H9 (cell line): Measurements from ENCODE around the gene SDK2. TPM values are rescaled to one million over a fixed set of nuclear protein-coding genes. Genes with fewer than 3 reads are reported as not detected.

ENCODE experiments used
- DNase-seq: peaks from one replicate; pipeline ENCODE4 v3.0.0-alpha.2; 2017
- H2AFZ ChIP-seq: one replicate; pipeline ENCODE4 v1.6.1; 2013; ENCODE audit warnings: mild to moderate bottlenecking, low read length, control low read depth, moderate library complexity
- H2AK5ac ChIP-seq: 2 replicates; pipeline ENCODE4 v1.6.1; 2013; ENCODE audit warnings: low read length, control low read depth, mixed read lengths; ENCODE audit not compliant: insufficient read length
- H2BK120ac ChIP-seq: one replicate; pipeline ENCODE4 v1.6.1; 2013; ENCODE audit warnings: low read depth, mild to moderate bottlenecking, low read length, control low read depth, inconsistent platforms; ENCODE audit not compliant: poor library complexity, severe bottlenecking
- H2BK12ac ChIP-seq: 2 replicates; pipeline ENCODE4 v1.6.1; 2013; ENCODE audit warnings: low read length, control low read depth, mixed read lengths, low read depth; ENCODE audit not compliant: insufficient read length
- H2BK15ac ChIP-seq: 2 replicates; pipeline ENCODE4 v1.6.1; 2013; ENCODE audit warnings: low read depth, low read length, control low read depth
- H2BK20ac ChIP-seq: one replicate; pipeline ENCODE4 v1.6.1; 2013; ENCODE audit warnings: low read depth, mild to moderate bottlenecking, low read length, control low read depth, inconsistent platforms; ENCODE audit not compliant: poor library complexity, severe bottlenecking
- H2BK5ac ChIP-seq: 2 replicates; pipeline ENCODE4 v1.6.1; 2013; ENCODE audit warnings: low read length, control low read depth, mixed read lengths; ENCODE audit not compliant: insufficient read length
- H3K14ac ChIP-seq: 2 replicates; pipeline ENCODE4 v1.6.1; 2013; ENCODE audit warnings: low read length, control low read depth; ENCODE audit not compliant: insufficient read depth
- H3K18ac ChIP-seq: 2 replicates; pipeline ENCODE4 v1.6.1; 2013; ENCODE audit warnings: low read depth, mild to moderate bottlenecking, mixed read lengths, low read length, control low read depth; ENCODE audit not compliant: insufficient read length
- H3K23ac ChIP-seq: 2 replicates; pipeline ENCODE4 v1.6.1; 2013; ENCODE audit warnings: low read length, control low read depth, mixed read lengths, low read depth; ENCODE audit not compliant: insufficient read length
- H3K23me2 ChIP-seq: 2 replicates; pipeline ENCODE4 v1.6.1; 2013; ENCODE audit warnings: low read depth, mild to moderate bottlenecking, mixed read lengths, low read length, control low read depth; ENCODE audit not compliant: insufficient read length, poor library complexity, severe bottlenecking
- H3K27ac ChIP-seq: 2 replicates; pipeline ENCODE4 v1.5.1; 2013; ENCODE audit warnings: low read length, control low read depth, mixed read lengths, low read depth; ENCODE audit not compliant: insufficient read length
- H3K27me3 ChIP-seq: 2 replicates; pipeline ENCODE4 v1.6.1; 2013; ENCODE audit warnings: low read length, control low read depth, inconsistent platforms; ENCODE audit not compliant: insufficient read depth
- H3K4ac ChIP-seq: 2 replicates; pipeline ENCODE4 v1.6.1; 2013; ENCODE audit warnings: low read depth, mild to moderate bottlenecking, control low read depth, inconsistent platforms, low read length, moderate library complexity
- H3K4me1 ChIP-seq: 2 replicates; pipeline ENCODE4 v1.6.1; 2013; ENCODE audit warnings: low read length, control low read depth, inconsistent platforms; ENCODE audit not compliant: insufficient read depth
- H3K4me2 ChIP-seq: 2 replicates; pipeline ENCODE4 v1.6.1; 2013; ENCODE audit warnings: low read length, control low read depth, mixed read lengths; ENCODE audit not compliant: insufficient read length, insufficient read depth
- H3K56ac ChIP-seq: 2 replicates; pipeline ENCODE4 v1.6.1; 2013; ENCODE audit warnings: low read depth, mild to moderate bottlenecking, mixed read lengths, low read length, control low read depth; ENCODE audit not compliant: insufficient read length
- H3K79me1 ChIP-seq: 2 replicates; pipeline ENCODE4 v1.6.1; 2013; ENCODE audit warnings: low read depth, mild to moderate bottlenecking, moderate library complexity, low read length, control low read depth, inconsistent platforms; ENCODE audit not compliant: insufficient read depth, poor library complexity, severe bottlenecking
- H3K79me2 ChIP-seq: 2 replicates; pipeline ENCODE4 v1.6.1; 2013; ENCODE audit warnings: low read length, control low read depth, inconsistent platforms; ENCODE audit not compliant: insufficient read depth
- H3K9ac ChIP-seq: 2 replicates; pipeline ENCODE4 v1.6.1; 2013; ENCODE audit warnings: low read length, control low read depth, mixed read lengths; ENCODE audit not compliant: insufficient read length; ENCODE audit errors: extremely low read depth
- H3K9me3 ChIP-seq: one replicate; pipeline ENCODE4 v1.6.1; 2013; ENCODE audit warnings: low read depth, low read length, inconsistent platforms; ENCODE audit not compliant: control insufficient read depth
- H3T11ph ChIP-seq: one replicate; pipeline ENCODE4 v1.6.1; 2013; ENCODE audit warnings: mild to moderate bottlenecking, low read length, control low read depth, inconsistent platforms
- H4K20me1 ChIP-seq: one replicate; pipeline ENCODE4 v1.6.1; 2013; ENCODE audit not compliant: control insufficient read depth, insufficient read length, insufficient read depth
- H4K5ac ChIP-seq: 2 replicates; pipeline ENCODE4 v1.6.1; 2013; ENCODE audit warnings: low read depth, mild to moderate bottlenecking, mixed read lengths, low read length, control low read depth; ENCODE audit not compliant: insufficient read length
- H4K8ac ChIP-seq: replicated peaks from 2 replicates; pipeline ENCODE4 v1.6.1; 2013; ENCODE audit warnings: low read length, control low read depth, mixed read lengths, low read depth; ENCODE audit not compliant: insufficient read length
- H4K91ac ChIP-seq: 2 replicates; pipeline ENCODE4 v1.6.1; 2013; ENCODE audit warnings: low read depth, mild to moderate bottlenecking, moderate library complexity, mixed read lengths, low read length, control low read depth; ENCODE audit not compliant: insufficient read length
- H3K27ac Mint-ChIP-seq, 3 experiments: 2 replicates in 2 of 3; 3 replicates in 1 of 3; pipeline ENCODE4 v1.8.0; 2020 to 2021; ENCODE audit warnings: mixed read lengths in 3 of 3, mild to moderate bottlenecking in 1 of 3, moderate library complexity in 1 of 3
- H3K27me3 Mint-ChIP-seq: 2 replicates; pipeline ENCODE4 v1.8.0; 2021; ENCODE audit warnings: low read depth, mild to moderate bottlenecking, moderate library complexity, mixed read lengths
- H3K36me3 Mint-ChIP-seq, 3 experiments: 2 replicates in 2 of 3; 3 replicates in 1 of 3; pipeline ENCODE4 v1.8.0; 2020 to 2021; ENCODE audit warnings: low read depth in 3 of 3, mixed read lengths in 3 of 3; ENCODE audit not compliant: insufficient read depth in 1 of 3
- H3K4me1 Mint-ChIP-seq, 2 experiments: 2 replicates each; pipeline ENCODE4 v1.8.0; 2020; ENCODE audit warnings: mixed read lengths in 2 of 2
- H3K4me3 Mint-ChIP-seq, 2 experiments: 2 replicates in 1 of 2; 3 replicates in 1 of 2; pipeline ENCODE4 v1.8.0; 2020 to 2021; ENCODE audit warnings: mild to moderate bottlenecking in 2 of 2, mixed read lengths in 2 of 2, moderate library complexity in 1 of 2
- H3K9me3 Mint-ChIP-seq, 2 experiments: 2 replicates in 1 of 2; 3 replicates in 1 of 2; pipeline ENCODE4 v1.8.0; 2020; ENCODE audit warnings: mild to moderate bottlenecking in 2 of 2, mixed read lengths in 2 of 2, moderate library complexity in 1 of 2
- CTCF ChIP-seq: fragments of 200-600 bp; sonication (generic); conservative IDR thresholded peaks from 3 replicates; pipeline ENCODE4 v1.8.0; 2021; ENCODE audit warnings: antibody characterized with exemption, mild to moderate bottlenecking
- WGBS: extraction: QIAGEN DNeasy Blood & Tissue Kit; methylation state at CpG from one replicate; pipeline ENCODE4 v1.1.7; 2013; ENCODE audit warnings: missing lambda C conversion rate, low lambda C conversion rate, mixed read lengths; ENCODE audit not compliant: insufficient read length; ENCODE audit errors: extremely low coverage; 5-methylcytosine and 5-hydroxymethylcytosine counted together
- total RNA-seq: library from RNA; stranded (reverse); gene quantifications from 2 replicates; pipeline ENCODE4 v1.2.1, GENCODE V29; 2021

Gene SDK2
- total RNA-seq, 1 experiment from 2014 or later: 9.1 TPM

- Mint-ChIP-seq H3K9me3 (no peaks in the 10 kb centered on the region), H3K27ac (no peak overlapping the region), H3K4me1 (peaks cover 14 to 24% of the 10 kb centered on the region in 2 experiments), H3K4me3 (no peak overlapping the region), H3K36me3 (peaks cover 0 to 5% (median 0%) of the 10 kb centered on the region in 3 experiments; a peak in 2 of 7 replicates), H3K27me3 (peaks cover 2% of the 10 kb centered on the region; the same call in 1 of the 2 replicates)
- no peak overlapping the region for H2BK5ac ChIP-seq
- H3K56ac ChIP-seq: no peak overlapping the region
- H4K8ac ChIP-seq: no peak overlapping the region
- no peak overlapping the region for H3K23ac ChIP-seq
- no peaks in the 10 kb centered on the region for H4K20me1 ChIP-seq
- H3K14ac ChIP-seq: no peak overlapping the region
- no peak overlapping the region for H4K5ac ChIP-seq
- H3K4ac ChIP-seq: no peak overlapping the region
- H3K4me2 ChIP-seq: no peak overlapping the region
- no peaks in the 10 kb centered on the region for H3K4me1 ChIP-seq
- WGBS: no CpG with 5 or more reads among the region's 2 CpGs
- H2BK120ac ChIP-seq: no peak overlapping the region
- H2BK20ac ChIP-seq: no peak overlapping the region
- no peak for TF ChIP-seq CTCF
- DNase-seq: no peak
- no peak overlapping the region for H3K18ac ChIP-seq
- no peak overlapping the region for H3K9ac ChIP-seq
- H2BK15ac ChIP-seq: no peak overlapping the region
- H3K79me1 ChIP-seq: no peaks in the 10 kb centered on the region
- H4K91ac ChIP-seq: no peak overlapping the region
- no peaks in the 10 kb centered on the region for H3K9me3 ChIP-seq
- H3K79me2 ChIP-seq: no peaks in the 10 kb centered on the region
- peaks cover 3% of the 10 kb centered on the region for H3K23me2 ChIP-seq
- H3K27me3 ChIP-seq: no peaks in the 10 kb centered on the region
- no peak overlapping the region for H2BK12ac ChIP-seq
- no peak overlapping the region for H2AFZ ChIP-seq
- no peak overlapping the region for H3T11ph ChIP-seq
- no peak overlapping the region for H3K27ac ChIP-seq
- no peak overlapping the region for H2AK5ac ChIP-seq
These were observed 11.7 kb downstream of the SDK2 start for GRCh38 chr17:73632513-73632912.
